ENCODE measurements around the gene NTS.

NTS gene

GRCh38 chr12:85874031-85874461, at the start of gene NTS:
Gene NTS (plus strand): TSS chr12:85874295. CDS start chr12:85874404, 109 bp downstream.
- H3K27ac ChIP-seq, result no peak within 1 kb of the TSS
- TF ChIP-seq CTCF (conservative IDR thresholded peaks at IDR 0.05), result no peak
- no peak for TF ChIP-seq ZFX (IDR thresholded peaks at IDR 0.05)

- TF ChIP-seq CTCF (conservative IDR thresholded peaks at IDR 0.05) (no peak), ZFX (IDR thresholded peaks at IDR 0.05) (no peak)
- no peak overlapping the region for H3K27ac ChIP-seq
These were observed 48.3 kb upstream of the NTS start for GRCh38 chr12:85825746-85826145.

GRCh38 chr12:85828576-85828975, 45.5 kb upstream of the NTS start:
- H3K27ac ChIP-seq, result no peak overlapping the region
- TF ChIP-seq CTCF (conservative IDR thresholded peaks at IDR 0.05) (no peak), ZFX (IDR thresholded peaks at IDR 0.05) (no peak)

- H3K27ac ChIP-seq, result no peak overlapping the region
- TF ChIP-seq ZFX (IDR thresholded peaks at IDR 0.05) (no peak), CTCF (conservative IDR thresholded peaks at IDR 0.05) (no peak)
These were observed 44.7 kb upstream of the NTS start for GRCh38 chr12:85829391-85829790.

- TF ChIP-seq ZFX (IDR thresholded peaks at IDR 0.05) (no peak), CTCF (conservative IDR thresholded peaks at IDR 0.05) (no peak)
These were observed 42.6 kb upstream of the NTS start for GRCh38 chr12:85831327-85831990.

GRCh38 chr12:85833579-85833978, 40.5 kb upstream of the NTS start:
- no peak overlapping the region for H3K27ac ChIP-seq
- no peak for TF ChIP-seq ZFX (IDR thresholded peaks at IDR 0.05)
- no peak for TF ChIP-seq CTCF (conservative IDR thresholded peaks at IDR 0.05)

More at GRCh38 chr12:85831327-85831990, 42.6 kb upstream of the NTS start:
- no peak overlapping the region for H3K27ac ChIP-seq

- H3K27ac ChIP-seq, result no peak overlapping the region
- no peak for TF ChIP-seq ZFX (IDR thresholded peaks at IDR 0.05)
- TF ChIP-seq CTCF (conservative IDR thresholded peaks at IDR 0.05), result no peak
These were observed 39.7 kb upstream of the NTS start for GRCh38 chr12:85834378-85834777.

Measured in C4-2B (cell line).